PC-3 (cell line): ENCODE results near the gene CCDC201. TPM values are rescaled to one million over a fixed set of nuclear protein-coding genes. Genes with fewer than 3 reads are reported as not detected.
"Not testable (repeated sequence)": the region's sequence is repeated elsewhere in the genome, so short reads cannot be mapped to it uniquely, and the experiment has no call there.

Source experiments
- ATAC-seq: fragments of 200-7000 bp; cut with Tn5 transposase; 2 replicates; pipeline ENCODE4 v1.9.1; 2020; ENCODE audit warnings: mild to moderate bottlenecking, moderate library complexity
- BruUV-seq: library from RNA; stranded (reverse); fragments of 400-500 nt; replicated peaks from 2 replicates; lab custom pipeline; 2021; lab: Mats Ljungman, UMichigan
- CTCF ChIA-PET: fragments of 300-600 bp; sonication (Branson Sonifier 250); formaldehyde crosslinking; loops from one replicate; lab custom pipeline; 2022; ENCODE audit warnings: antibody characterized with exemption; lab: Charles Lee
- POLR2A ChIA-PET: fragments of 300-600 bp; sonication (Branson Sonifier 250); formaldehyde crosslinking; loops from one replicate; lab custom pipeline; 2022; ENCODE audit warnings: antibody characterized with exemption; ENCODE audit not compliant: unreplicated experiment; lab: Charles Lee
- DNase-seq: peaks from one replicate; pipeline ENCODE4 v3.0.0-alpha.2; 2015
- H2AFZ ChIP-seq: fragments of 300-600 bp; sonication (generic); 2 replicates; pipeline ENCODE4 v1.6.0; 2016; ENCODE audit warnings: antibody characterized with exemption, low read length
- H3F3A ChIP-seq: fragments of 300-600 bp; sonication (generic); one replicate; pipeline ENCODE4 v1.6.0; 2017; ENCODE audit warnings: antibody characterized with exemption, low read length, control low read depth, mild to moderate bottlenecking; ENCODE audit not compliant: unreplicated experiment
- H3K27ac ChIP-seq: fragments of 300-600 bp; sonication (generic); 2 replicates; pipeline ENCODE4 v1.5.1; 2016; ENCODE audit warnings: mild to moderate bottlenecking, low read length
- H3K27me3 ChIP-seq: fragments of 300-600 bp; sonication (generic); 2 replicates; pipeline ENCODE4 v1.6.1; 2016; ENCODE audit warnings: low read length, mixed read lengths
- H3K36me3 ChIP-seq: fragments of 300-600 bp; sonication (generic); 2 replicates; pipeline ENCODE4 v1.6.1; 2016; ENCODE audit warnings: low read depth, mixed run types, low read length, mixed read lengths
- H3K4me1 ChIP-seq: fragments of 300-600 bp; sonication (generic); 2 replicates; pipeline ENCODE4 v1.5.1; 2016; ENCODE audit warnings: low read length; ENCODE audit not compliant: insufficient read depth
- H3K4me2 ChIP-seq: fragments of 300-600 bp; sonication (generic); 2 replicates; pipeline ENCODE4 v1.6.0; 2016; ENCODE audit warnings: low read length
- H3K4me3 ChIP-seq: fragments of 300-600 bp; sonication (generic); 2 replicates; pipeline ENCODE4 v1.5.1; 2016; ENCODE audit warnings: mild to moderate bottlenecking, low read length, mixed read lengths
- H3K79me2 ChIP-seq: fragments of 300-600 bp; sonication (generic); 2 replicates; pipeline ENCODE4 v1.6.1; 2017; ENCODE audit warnings: low read length, mixed read lengths
- H3K9ac ChIP-seq: fragments of 300-600 bp; sonication (generic); 2 replicates; pipeline ENCODE4 v1.6.0; 2016; ENCODE audit warnings: mild to moderate bottlenecking, low read length
- H3K9me2 ChIP-seq: fragments of 300-600 bp; sonication (generic); replicated peaks from 2 replicates; pipeline ENCODE4 v1.6.1; 2016; ENCODE audit warnings: mixed run types, low read length, mixed read lengths
- H3K9me3 ChIP-seq: fragments of 300-600 bp; sonication (generic); 2 replicates; pipeline ENCODE4 v1.6.1; 2016; ENCODE audit warnings: low read length, mixed read lengths
- H4K20me1 ChIP-seq: fragments of 300-600 bp; sonication (generic); 2 replicates; pipeline ENCODE4 v1.6.1; 2016; ENCODE audit warnings: low read length, mixed read lengths
- intact Hi-C: fragments of 100-400 bp; cut with micrococcal nuclease; formaldehyde crosslinking; loops from 2 replicates; pipeline ENCODE4 v1.9.0; 2023
- total RNA-seq: library from RNA; depleted of rRNA; stranded (reverse); fragments of >200 nt; gene quantifications from 2 replicates; pipeline ENCODE4 v1.2.3, GENCODE V29; 2014; rRNA removed

CCDC201 gene
- total RNA-seq, 1 experiment from 2014 or later: 0.11 TPM

- H3K27ac ChIP-seq, H3K9me2 ChIP-seq, H2AFZ ChIP-seq, H3K4me3 ChIP-seq, CTCF ChIA-PET, H3K79me2 ChIP-seq, H3K9ac ChIP-seq, H3K4me1 ChIP-seq, intact Hi-C loops, BruUV-seq, POLR2A ChIA-PET, ATAC-seq, DNase-seq, H3K4me2 ChIP-seq, H3K9me3 ChIP-seq, H3K36me3 ChIP-seq, H3F3A ChIP-seq, H4K20me1 ChIP-seq, H3K27me3 ChIP-seq: not testable (repeated sequence)
Measured at GRCh38 chr7:45810451-45811005, 62.4 kb downstream of the CCDC201 start.

Other genes with a start within 250 kb of the CCDC201 start
- gene IGFBP1, start 15.4 kb upstream of the CCDC201 start, total RNA-seq: 1.3 and 1.5 TPM in 2 replicates
- 120 and 136 TPM in 2 replicates for gene IGFBP3, start 48.2 kb upstream of the CCDC201 start, total RNA-seq